GM23248 (cell line): ENCODE measurements around the gene KRT14. TPM values are rescaled to one million over a fixed set of nuclear protein-coding genes. Genes with fewer than 3 reads are reported as not detected.
"Not testable (repeated sequence)": the region's sequence is repeated elsewhere in the genome, so short reads cannot be mapped to it uniquely, and the experiment has no call there.

Source experiments
- DNase-seq: peaks from one replicate; pipeline ENCODE4 v3.0.0-alpha.2; 2015
- H2AFZ ChIP-seq: fragments of 200-600 bp; sonication (generic); 2 replicates; pipeline ENCODE4 v1.6.1; 2016; ENCODE audit warnings: antibody characterized with exemption
- H3F3A ChIP-seq: fragments of 200-600 bp; sonication (generic); 2 replicates; pipeline ENCODE4 v1.6.1; 2016; ENCODE audit warnings: mild to moderate bottlenecking, antibody characterized with exemption, mixed run types; ENCODE audit not compliant: insufficient read depth
- H3K27ac ChIP-seq: fragments of 200-600 bp; sonication (generic); 2 replicates; pipeline ENCODE4 v1.5.1; 2016; ENCODE audit warnings: mild to moderate bottlenecking
- H3K27me3 ChIP-seq: fragments of 200-600 bp; sonication (generic); replicated peaks from 2 replicates; pipeline ENCODE4 v1.6.1; 2016; ENCODE audit warnings: mild to moderate bottlenecking; ENCODE audit not compliant: insufficient read depth
- H3K36me3 ChIP-seq: fragments of 200-600 bp; sonication (generic); 2 replicates; pipeline ENCODE4 v1.6.1; 2016; ENCODE audit warnings: low read depth, mild to moderate bottlenecking
- H3K4me1 ChIP-seq: fragments of 200-600 bp; sonication (generic); 2 replicates; pipeline ENCODE4 v1.6.1; 2016; ENCODE audit warnings: mild to moderate bottlenecking; ENCODE audit not compliant: insufficient read depth
- H3K4me2 ChIP-seq: fragments of 200-600 bp; sonication (generic); one replicate; pipeline ENCODE4 v1.6.1; 2016; ENCODE audit warnings: mild to moderate bottlenecking; ENCODE audit not compliant: unreplicated experiment
- H3K4me3 ChIP-seq: fragments of 200-600 bp; sonication (generic); 2 replicates; pipeline ENCODE4 v1.5.1; 2016; ENCODE audit warnings: mild to moderate bottlenecking
- H3K79me2 ChIP-seq: fragments of 200-600 bp; sonication (generic); 2 replicates; pipeline ENCODE4 v1.6.1; 2016; ENCODE audit warnings: mild to moderate bottlenecking; ENCODE audit not compliant: insufficient read depth
- H3K9ac ChIP-seq: fragments of 200-600 bp; sonication (generic); 2 replicates; pipeline ENCODE4 v1.6.1; 2016; ENCODE audit warnings: mild to moderate bottlenecking
- H3K9me2 ChIP-seq: fragments of 200-600 bp; sonication (generic); 2 replicates; pipeline ENCODE4 v1.6.1; 2016; ENCODE audit warnings: mixed run types, mild to moderate bottlenecking, moderate library complexity; ENCODE audit not compliant: insufficient read depth
- H3K9me3 ChIP-seq: fragments of 200-600 bp; sonication (generic); one replicate; pipeline ENCODE4 v1.6.1; 2017; ENCODE audit warnings: low read depth
- H4K20me1 ChIP-seq: fragments of 200-600 bp; sonication (generic); 2 replicates; pipeline ENCODE4 v1.6.0; 2016; ENCODE audit not compliant: insufficient read depth
- EZH2 ChIP-seq: fragments of 200-600 bp; sonication (generic); IDR thresholded peaks from 2 replicates; pipeline ENCODE4 v1.6.1; 2018; ENCODE audit warnings: antibody characterized with exemption, mild to moderate bottlenecking; ENCODE audit not compliant: insufficient read depth, poor library complexity, severe bottlenecking
- EZH2phosphoT487 ChIP-seq: fragments of 200-600 bp; sonication (generic); IDR thresholded peaks from 2 replicates; pipeline ENCODE4 v1.6.1; 2018; ENCODE audit warnings: antibody characterized with exemption, moderate library complexity, mild to moderate bottlenecking, low read depth; ENCODE audit not compliant: insufficient read depth
- WGBS, 2 experiments: methylation state at CpG; one replicate each; pipeline ENCODE4 v1.1.6; 2015 to 2017; ENCODE audit warnings: low lambda C conversion rate in 2 of 2, low coverage in 1 of 2; ENCODE audit errors: missing lambda C conversion rate in 2 of 2; 5-methylcytosine and 5-hydroxymethylcytosine counted together
- in situ Hi-C: fragments of 300-500 bp; cut with MboI; formaldehyde crosslinking; loops from 2 replicates; pipeline ENCODE4 v1.15.0; 2020
- polyA plus RNA-seq: library from polyadenylated mRNA; unstranded; fragments of >200 nt; fragmentation: Nextera tagmentation; extraction: Ambion mirVana; gene quantifications from 2 replicates; pipeline ENCODE4 v1.2.1, GENCODE V29; 2016
- total RNA-seq: library from RNA; depleted of rRNA; stranded (reverse); fragments of >200 nt; shearing (Covaris generic); gene quantifications from 2 replicates; pipeline ENCODE4 v1.2.3, GENCODE V29; 2014

The KRT14 gene
- total and polyA plus RNA-seq, 2 experiments from 2014 or later, result 0.93 TPM; not detected in 1

- Histone ChIP-seq H3K9me2 (no peaks in the 10 kb centered on the region), H3K4me3 (no peak overlapping the region), H2AFZ (no peak overlapping the region), H3K4me1 (no peaks in the 10 kb centered on the region), H3K27me3 (peaks cover 35% of the 10 kb centered on the region; the same call in 1 of the 2 replicates), H3F3A (no peaks in the 10 kb centered on the region), H3K36me3 (no peaks in the 10 kb centered on the region), H3K27ac (no peak overlapping the region), H3K79me2 (no peaks in the 10 kb centered on the region), H3K9me3 (no peaks in the 10 kb centered on the region), H3K4me2 (no peak overlapping the region), H3K9ac (no peak overlapping the region), H4K20me1 (no peaks in the 10 kb centered on the region)
- WGBS, 2 experiments, result 57 to 62% methylated on average over 11 to 12 of the region's 12 CpGs
- TF ChIP-seq EZH2phosphoT487 (no peak), EZH2 (no peak)
- in situ Hi-C loops, result no loop called here
- no peak for DNase-seq
Measured at GRCh38 chr17:41592601-41593305, 6.1 kb upstream of the KRT14 start.

- H2AFZ ChIP-seq, result no peak overlapping the region
- peaks cover 23% of the 10 kb centered on the region; the same call in 1 of the 2 replicates for H3K27me3 ChIP-seq
- TF ChIP-seq EZH2 (no peak), EZH2phosphoT487 (no peak)
- H3K9me2 ChIP-seq, result no peaks in the 10 kb centered on the region
- H3F3A ChIP-seq, result no peaks in the 10 kb centered on the region
- in situ Hi-C loops, result no loop called here
- WGBS, 2 experiments, result 39 to 45% methylated on average over 3 of the region's 3 CpGs
- H3K79me2 ChIP-seq, result no peaks in the 10 kb centered on the region
- H3K4me3 ChIP-seq, result no peak overlapping the region
- no peaks in the 10 kb centered on the region for H3K36me3 ChIP-seq
- no peaks in the 10 kb centered on the region for H4K20me1 ChIP-seq
- no peaks in the 10 kb centered on the region for H3K4me1 ChIP-seq
- H3K27ac ChIP-seq, result no peak overlapping the region
- no peak overlapping the region for H3K4me2 ChIP-seq
- H3K9ac ChIP-seq, result no peak overlapping the region
- no peak for DNase-seq
- no peaks in the 10 kb centered on the region for H3K9me3 ChIP-seq
Measured at GRCh38 chr17:41589301-41589700, 2.6 kb upstream of the KRT14 start.

- no peak overlapping the region for H2AFZ ChIP-seq
- H3K9ac ChIP-seq, result no peak overlapping the region
- no peaks in the 10 kb centered on the region for H3K9me3 ChIP-seq
- H3K27ac ChIP-seq, result no peak overlapping the region
- 66 to 71% methylated on average over 6 to 7 of the region's 8 CpGs for WGBS, 2 experiments
- no peaks in the 10 kb centered on the region for H3K4me1 ChIP-seq
- H3K36me3 ChIP-seq, result no peaks in the 10 kb centered on the region
- H3K4me3 ChIP-seq, result no peak overlapping the region
- H3K4me2 ChIP-seq, result no peak overlapping the region
- DNase-seq, result peak; percentile 10
- peaks cover 16% of the 10 kb centered on the region; the same call in 1 of the 2 replicates for H3K27me3 ChIP-seq
- no peaks in the 10 kb centered on the region for H3K9me2 ChIP-seq
- no peaks in the 10 kb centered on the region for H3K79me2 ChIP-seq
- in situ Hi-C loops, result no loop called here
- TF ChIP-seq EZH2, result no peak
- TF ChIP-seq EZH2phosphoT487, result no peak
- H3F3A ChIP-seq, result no peaks in the 10 kb centered on the region
- no peaks in the 10 kb centered on the region for H4K20me1 ChIP-seq
Measured at GRCh38 chr17:41588126-41588810, 1.6 kb upstream of the KRT14 start.

GRCh38 chr17:41585301-41586056 lies 1.2 kb downstream of the KRT14 start:
- Histone ChIP-seq H2AFZ (no peak overlapping the region), H3K4me1 (0 out of 2 replicates have a peak, but pooled peaks cover 7% of the 10 kb centered on the region), H3K4me2 (no peak overlapping the region), H3K27ac (no peak overlapping the region), H3K36me3 (no peaks in the 10 kb centered on the region), H3K4me3 (no peak overlapping the region), H3K9me2 (no peaks in the 10 kb centered on the region), H3K27me3 (peaks cover 7% of the 10 kb centered on the region; the same call in 1 of the 2 replicates), H3F3A (no peaks in the 10 kb centered on the region), H3K9me3 (no peaks in the 10 kb centered on the region), H3K79me2 (no peaks in the 10 kb centered on the region), H3K9ac (no peak overlapping the region), H4K20me1 (no peaks in the 10 kb centered on the region)
- in situ Hi-C loops, result no loop called here
- DNase-seq, result no peak
- 64 to 71% methylated on average over 4 to 5 of the region's 5 CpGs for WGBS, 2 experiments
- TF ChIP-seq EZH2 (no peak), EZH2phosphoT487 (no peak)

- H3K9me2 ChIP-seq, H3K27me3 ChIP-seq, H3K79me2 ChIP-seq, H4K20me1 ChIP-seq, H2AFZ ChIP-seq, H3K4me1 ChIP-seq, H3K4me3 ChIP-seq, H3K9me3 ChIP-seq, H3K36me3 ChIP-seq, H3K9ac ChIP-seq, DNase-seq, in situ Hi-C loops, H3F3A ChIP-seq, H3K4me2 ChIP-seq, H3K27ac ChIP-seq: not testable (repeated sequence)
- WGBS, 2 experiments, result 66 to 67% methylated on average over 8 of the region's 8 CpGs
Measured at GRCh38 chr17:41584331-41584927, 2.3 kb downstream of the KRT14 start.
